SK-N-MC (cell line): ENCODE measurements around the gene CDH23.

Experiments
- EZH2 ChIP-seq: fragments of 200-600 bp; sonication (generic); IDR thresholded peaks from one replicate; pipeline ENCODE4 v1.6.1; 2017; ENCODE audit warnings: antibody characterized with exemption
- POLR2AphosphoS5 ChIP-seq: IDR thresholded peaks from 2 replicates; pipeline ENCODE4 v1.6.1; 2012; ENCODE audit warnings: mild to moderate bottlenecking, low read depth, low read length, borderline replicate concordance

GRCh38 chr10:71480662-71481061, 83.9 kb downstream of the CDH23 start:
- TF ChIP-seq POLR2AphosphoS5 (no peak), EZH2 (no peak)
